C4-2B (cell line): Measurements from ENCODE around the gene BBOX1.

Source experiments
- ZFX ChIP-seq: fragments of 450-650 bp; IDR thresholded peaks from 2 replicates; pipeline ENCODE4 v1.6.1; 2017
- TF ChIP-seq, protein P1 (sequence below): fragments of 450-650 bp; conservative IDR thresholded peaks from 2 replicates; pipeline ENCODE4 v1.5.1; 2017; ENCODE audit warnings: mild to moderate bottlenecking

GRCh38 chr11:26993965-26994457, 46.6 kb upstream of the BBOX1 start, which contains the start of gene FIBIN:
- TF ChIP-seq, protein P1, sequence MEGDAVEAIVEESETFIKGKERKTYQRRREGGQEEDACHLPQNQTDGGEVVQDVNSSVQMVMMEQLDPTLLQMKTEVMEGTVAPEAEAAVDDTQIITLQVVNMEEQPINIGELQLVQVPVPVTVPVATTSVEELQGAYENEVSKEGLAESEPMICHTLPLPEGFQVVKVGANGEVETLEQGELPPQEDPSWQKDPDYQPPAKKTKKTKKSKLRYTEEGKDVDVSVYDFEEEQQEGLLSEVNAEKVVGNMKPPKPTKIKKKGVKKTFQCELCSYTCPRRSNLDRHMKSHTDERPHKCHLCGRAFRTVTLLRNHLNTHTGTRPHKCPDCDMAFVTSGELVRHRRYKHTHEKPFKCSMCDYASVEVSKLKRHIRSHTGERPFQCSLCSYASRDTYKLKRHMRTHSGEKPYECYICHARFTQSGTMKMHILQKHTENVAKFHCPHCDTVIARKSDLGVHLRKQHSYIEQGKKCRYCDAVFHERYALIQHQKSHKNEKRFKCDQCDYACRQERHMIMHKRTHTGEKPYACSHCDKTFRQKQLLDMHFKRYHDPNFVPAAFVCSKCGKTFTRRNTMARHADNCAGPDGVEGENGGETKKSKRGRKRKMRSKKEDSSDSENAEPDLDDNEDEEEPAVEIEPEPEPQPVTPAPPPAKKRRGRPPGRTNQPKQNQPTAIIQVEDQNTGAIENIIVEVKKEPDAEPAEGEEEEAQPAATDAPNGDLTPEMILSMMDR, result no peak
- no peak for TF ChIP-seq ZFX
